CD4-positive, alpha-beta T cell treated with Interleukin-10 for 1 hour (primary cell): ENCODE measurements around the gene SLC49A3.
A peak's percentile ranks its signal among the peaks of the same experiment; 100 is the strongest.
"Not testable (repeated sequence)": the region's sequence is repeated elsewhere in the genome, so short reads cannot be mapped to it uniquely, and the experiment has no call there.

ENCODE experiments used
- DNase-seq: peaks from one replicate; pipeline ENCODE4 v3.0.0-alpha.2; 2020

Gene SLC49A3

DNA sequence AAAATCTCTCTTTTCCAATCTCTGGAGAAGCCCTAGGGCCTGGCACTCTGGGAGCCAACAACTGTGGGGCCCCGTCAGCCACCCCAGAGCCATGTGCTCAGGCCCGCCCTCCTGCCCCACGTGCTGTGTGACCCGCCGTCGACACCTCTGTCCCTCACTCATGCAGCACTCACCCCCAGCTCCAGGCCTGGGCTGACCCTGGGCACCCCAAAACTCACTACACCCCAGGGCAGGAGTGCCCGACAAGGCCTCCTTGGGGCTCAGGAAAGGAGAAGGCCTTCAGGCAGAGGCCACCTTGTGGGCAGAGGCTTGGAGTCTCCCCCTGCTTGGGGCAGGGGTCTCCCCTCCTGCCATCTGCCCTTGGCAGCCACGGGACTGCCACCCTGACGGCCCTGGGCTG, 8.9 kb downstream of the SLC49A3 start:
- no peak for DNase-seq

DNA sequence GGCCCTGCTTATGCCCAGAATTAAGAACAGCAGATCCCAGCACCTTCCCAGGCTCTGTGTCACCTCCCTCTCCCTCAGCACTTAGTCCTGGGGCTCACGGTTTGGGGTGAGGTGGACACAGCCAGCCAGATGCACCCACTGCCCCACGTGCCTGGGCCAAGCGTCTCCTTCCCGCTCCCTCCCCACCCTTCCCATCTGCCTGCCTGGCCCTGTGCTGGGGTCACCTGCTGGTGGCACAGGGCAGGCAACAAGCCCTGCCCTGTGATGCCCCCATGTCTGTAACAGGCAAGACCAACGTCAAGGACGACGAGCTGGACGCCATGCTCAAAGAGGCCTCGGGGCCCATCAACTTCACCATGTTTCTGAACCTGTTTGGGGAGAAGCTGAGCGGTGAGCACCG, 9.3 kb downstream of the SLC49A3 start:
- no peak for DNase-seq

DNA sequence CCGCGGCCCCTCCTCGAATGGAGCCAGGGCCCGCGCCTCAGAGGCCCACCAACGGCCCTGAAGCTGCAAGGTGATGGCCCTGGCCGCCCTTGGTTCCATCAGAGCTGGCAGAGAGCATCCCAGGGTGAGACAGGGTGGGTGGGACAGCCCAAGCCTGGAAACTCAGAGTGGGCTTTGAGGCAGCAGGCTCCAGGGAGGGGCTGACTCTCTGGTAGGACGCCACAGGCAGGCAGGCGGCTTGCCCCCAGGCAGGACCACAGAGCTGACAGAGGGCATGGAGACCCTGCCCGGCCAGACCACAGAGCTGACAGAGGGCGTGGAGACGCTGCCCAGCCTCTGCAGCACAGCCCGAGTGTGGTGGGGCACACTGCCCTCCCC, 9.9 kb downstream of the SLC49A3 start:
- DNase-seq, result no peak

DNA sequence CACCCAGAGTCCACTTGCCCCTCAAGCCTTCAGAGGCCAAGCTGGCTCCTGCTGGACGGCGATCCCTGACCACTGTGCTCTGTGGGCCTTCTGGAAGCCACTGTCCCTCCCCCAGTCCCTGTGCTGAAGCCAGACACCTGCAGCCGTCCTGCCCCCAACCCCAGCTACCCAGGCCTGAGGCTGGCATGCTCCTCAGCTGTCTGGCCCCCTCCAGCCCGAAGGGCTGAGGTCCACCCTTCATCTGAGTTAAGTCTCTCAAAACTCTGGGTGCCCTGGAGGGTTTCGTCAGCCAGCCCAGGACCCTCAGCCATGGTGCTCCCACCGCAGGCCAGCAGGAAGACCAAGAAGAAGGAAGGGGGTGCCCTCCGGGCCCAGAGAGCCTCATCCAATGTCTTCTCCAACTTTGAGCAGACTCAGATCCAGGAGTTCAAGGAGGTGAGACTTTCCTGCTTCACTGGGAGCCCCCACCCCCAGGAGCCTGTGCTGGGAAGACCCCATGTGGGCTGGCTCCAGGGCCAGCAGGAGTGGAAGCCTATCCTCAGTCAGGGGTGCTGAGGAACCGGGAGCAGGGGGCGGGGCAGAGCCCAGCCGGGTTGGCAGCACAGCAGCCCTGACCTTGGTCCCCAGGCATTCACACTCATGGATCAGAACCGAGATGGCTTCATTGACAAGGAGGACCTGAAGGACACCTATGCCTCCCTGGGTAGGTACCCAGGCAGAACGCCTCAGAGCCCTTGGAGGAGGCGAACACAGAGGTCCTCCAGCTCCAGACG, 10.4 kb downstream of the SLC49A3 start:
- no peak for DNase-seq

DNA sequence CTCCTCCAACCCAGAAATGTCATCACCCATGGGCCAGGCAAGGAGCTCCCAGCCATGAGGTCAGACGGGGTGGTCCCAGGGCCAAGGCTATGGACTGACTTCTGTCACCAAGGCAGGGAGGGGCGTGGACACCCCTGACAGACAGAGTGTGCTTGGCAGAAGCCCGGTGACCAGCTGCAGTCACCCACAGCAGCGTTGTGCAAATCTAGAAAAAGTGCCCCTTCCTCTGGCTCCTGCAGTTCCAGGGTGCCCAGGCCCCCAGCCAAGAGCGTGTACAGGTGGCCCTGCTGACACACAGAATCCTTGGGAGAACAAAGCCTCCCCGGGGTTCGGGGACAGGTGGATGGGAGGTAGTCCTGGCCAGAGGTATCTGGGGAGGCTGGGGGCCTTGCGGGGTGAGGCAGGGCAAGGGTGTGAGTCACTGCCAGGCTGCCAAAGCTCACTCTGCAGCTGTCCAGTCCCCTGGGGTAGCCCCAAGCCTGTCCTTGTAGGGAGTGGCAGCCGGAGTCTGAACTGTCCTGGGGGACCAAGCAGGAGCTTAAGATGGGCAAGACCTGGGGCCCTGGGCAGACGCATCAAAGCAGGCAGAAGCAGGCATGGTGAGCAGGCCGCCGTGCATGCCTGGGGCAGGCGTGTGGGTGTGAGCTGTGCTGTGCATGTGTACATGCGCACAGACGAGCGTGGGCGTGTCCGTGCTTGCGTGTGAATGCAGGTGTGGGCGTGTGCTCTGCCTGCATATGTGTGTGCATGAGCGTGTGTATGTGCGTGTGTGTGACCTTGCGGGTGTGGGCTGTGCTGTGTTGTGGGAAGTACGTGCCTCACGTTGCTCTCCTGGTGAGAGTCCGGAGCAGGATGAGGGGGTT, 11.3 kb downstream of the SLC49A3 start:
- DNase-seq, result peak; percentile 49

DNA sequence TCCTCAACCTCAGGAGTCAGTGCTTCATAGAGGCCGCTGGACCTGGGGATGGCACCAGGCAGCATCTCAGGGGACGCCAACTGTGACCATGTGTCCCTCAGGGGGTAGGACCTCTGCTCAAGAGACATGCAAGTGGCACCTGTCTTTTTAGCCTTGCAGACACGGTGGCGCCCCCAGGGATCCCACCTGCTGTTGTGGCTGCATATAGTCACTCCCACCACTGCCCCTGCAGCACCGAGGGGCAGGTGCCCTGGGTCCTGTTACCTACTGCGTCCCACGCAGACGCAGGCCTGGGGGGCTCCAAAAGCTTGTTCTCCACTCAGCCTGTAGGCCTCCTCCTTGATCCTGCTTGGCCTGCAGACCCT, 12.1 kb downstream of the SLC49A3 start:
- no peak for DNase-seq

DNA sequence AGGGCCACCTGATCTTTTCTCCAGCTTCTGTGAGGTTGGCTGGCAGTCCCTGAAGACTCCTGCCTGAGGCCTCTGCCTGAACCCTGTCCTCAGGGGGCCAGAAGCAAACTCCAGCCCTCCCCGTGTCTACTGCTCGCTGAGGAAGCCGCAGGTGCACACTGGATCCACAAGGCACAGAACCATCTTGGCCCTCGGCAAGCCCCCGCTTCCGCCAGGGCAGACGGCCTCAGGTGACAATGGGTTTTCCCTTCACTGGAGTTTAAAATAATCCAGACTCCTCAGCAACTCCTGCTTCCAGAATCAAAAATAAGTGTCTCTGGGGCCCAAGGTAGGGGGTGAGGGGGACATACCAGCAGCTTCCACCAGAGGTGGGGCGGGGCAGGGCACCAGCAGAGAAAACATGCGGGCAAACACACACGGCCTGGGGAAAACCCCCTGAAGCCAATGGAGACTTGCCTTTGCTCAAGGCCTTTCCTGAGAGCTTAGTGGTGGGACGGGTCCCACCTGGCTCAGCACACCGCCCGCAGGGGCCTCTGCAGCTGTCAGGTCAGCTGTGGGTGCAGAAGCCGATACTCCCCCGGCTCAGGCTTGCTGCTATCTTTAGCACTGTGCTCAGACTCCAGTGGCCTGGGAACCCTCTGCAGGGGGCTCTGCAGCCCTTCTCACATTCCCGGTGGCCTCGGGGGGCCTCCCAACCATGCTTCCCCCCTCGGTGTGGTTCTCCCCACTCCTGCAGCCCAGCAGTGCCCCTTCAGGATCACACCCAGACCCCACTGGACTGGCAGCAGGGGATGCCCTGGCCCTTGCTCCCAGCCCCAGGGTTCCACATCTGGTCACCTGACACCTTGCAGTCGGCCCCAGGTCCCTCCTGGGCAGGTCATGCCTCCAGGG, 12.7 kb downstream of the SLC49A3 start:
- DNase-seq, result no peak

DNA sequence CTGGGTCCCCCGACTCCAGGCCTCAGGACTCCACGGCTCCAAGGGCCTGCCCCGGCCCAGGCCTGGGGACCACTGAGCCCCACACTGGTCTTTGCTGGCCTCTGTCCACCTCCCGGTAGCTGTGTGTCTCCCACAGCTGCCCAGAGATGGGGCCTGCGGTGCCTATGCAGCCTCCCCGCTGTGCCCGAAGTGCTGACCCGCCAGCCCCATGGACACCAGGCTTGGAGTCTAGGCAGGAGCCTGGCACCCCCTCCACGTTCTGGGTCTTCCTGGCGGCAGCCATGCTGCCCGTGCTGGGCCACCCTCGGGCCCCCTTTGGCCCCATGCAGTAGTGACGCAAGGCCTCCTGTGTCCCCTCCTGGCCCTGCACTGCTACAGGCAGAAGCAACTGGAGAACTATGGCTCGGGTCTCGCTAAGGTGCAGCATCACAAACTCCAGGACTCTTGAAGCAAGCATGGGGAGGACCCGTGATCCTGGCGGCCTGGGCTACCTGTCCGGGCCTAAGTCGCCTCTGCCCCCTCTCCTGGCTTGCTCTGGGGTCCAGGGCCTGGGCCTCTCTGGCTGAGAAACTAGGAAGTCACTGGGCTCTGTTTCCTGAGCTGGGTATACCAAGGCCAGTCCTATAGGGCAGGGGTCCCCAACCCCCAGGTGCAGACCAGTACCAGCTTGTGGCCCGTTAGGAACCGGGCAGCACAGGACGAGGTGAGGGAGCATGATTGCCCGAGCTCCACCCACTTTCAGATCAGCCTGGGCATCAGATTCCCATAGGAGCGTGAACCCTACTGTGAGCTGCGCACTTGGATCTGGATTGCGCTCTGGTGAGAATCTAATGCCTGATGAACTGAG, 13.7 kb downstream of the SLC49A3 start:
- no peak for DNase-seq

DNA sequence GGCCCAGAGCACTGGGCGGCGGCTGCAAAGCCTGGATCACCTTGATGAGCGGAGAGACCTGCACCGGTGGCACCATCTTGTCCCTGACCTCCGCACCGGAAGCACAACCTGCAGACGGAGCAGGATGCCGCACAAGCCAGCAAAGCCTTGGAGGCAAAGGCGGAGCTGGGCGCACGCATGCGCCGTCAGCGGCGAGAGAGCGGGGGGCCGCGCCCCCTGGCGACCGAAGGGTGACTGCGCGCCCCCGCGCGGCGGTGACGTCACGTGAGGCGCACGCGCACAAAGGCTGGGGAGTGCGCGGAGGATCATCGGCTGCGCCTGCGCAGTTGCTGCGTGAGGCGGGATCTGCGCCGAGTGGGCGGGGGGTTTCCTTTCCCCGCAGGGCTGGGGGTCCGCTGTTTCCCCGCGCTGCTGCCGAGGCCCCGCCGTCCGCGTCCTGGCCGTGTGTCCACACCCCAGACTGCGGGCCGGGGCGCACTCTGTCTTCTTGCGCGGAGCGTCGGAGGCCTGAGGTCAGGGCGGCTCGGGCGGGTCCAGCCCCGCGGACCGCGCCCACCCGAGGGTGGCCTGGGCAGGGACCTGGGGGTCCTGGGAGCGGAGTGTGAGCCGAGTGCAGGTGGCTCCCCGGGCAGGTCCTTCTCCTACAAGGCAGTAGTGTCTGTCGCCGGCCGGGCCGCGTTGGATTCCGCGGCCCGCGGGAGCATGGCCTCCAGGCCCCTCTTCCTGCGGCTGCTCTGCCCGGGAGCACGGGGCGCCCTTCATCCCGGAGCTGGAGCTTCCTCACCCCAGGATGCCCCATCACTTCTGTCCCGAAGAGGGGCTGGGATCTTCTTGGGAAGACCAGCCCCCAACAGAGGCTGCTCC, 14.5 kb downstream of the SLC49A3 start, which contains the start of the genes ATP5ME and MYL5:
ATP5ME (minus strand) TSS at position 105 of the 864 bp plus-strand sequence; CDS start at position 76, 29 bp downstream.
MYL5 (plus strand) TSS at position 371 of the 864 bp plus-strand sequence. CDS start 3,485 bp downstream, outside the sequence.
- peak; percentile 97 for DNase-seq

DNA sequence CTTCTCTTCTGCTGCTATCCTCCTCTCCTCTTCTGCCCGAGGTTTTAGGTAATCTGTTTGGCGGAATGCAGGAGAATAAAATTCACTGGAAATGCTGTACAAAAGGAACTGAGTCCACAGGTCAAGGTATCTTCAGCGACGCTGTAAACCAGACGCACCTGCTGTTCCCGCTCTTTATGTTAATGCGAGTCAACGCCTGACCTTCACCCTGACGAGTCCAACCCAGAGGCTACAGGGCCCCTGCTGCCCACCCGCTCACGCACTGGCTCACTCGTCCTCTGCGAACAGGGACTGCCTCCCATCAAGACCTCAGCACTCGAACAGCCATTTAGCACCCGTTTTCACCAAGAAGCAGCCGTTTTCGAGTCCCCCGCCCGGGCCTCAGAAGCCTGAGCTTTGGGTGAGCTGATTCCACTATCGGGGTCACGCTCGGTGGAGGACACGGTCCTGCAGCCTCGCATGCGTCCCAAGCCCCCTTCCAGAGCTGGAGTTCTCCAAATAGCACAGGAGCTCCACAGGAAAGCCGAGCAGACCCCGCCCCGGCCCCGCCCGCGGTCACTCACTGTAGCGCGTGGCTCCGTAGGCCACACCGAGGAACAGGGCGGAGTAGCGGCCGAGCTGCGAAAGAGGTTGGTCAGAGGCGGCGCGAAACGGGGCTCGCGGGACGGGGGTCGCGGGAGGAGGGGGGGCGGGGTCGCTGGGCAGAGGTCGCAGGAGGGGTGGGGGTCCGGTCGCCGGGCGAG, 15.4 kb downstream of the SLC49A3 start:
- DNase-seq, result no peak

DNA sequence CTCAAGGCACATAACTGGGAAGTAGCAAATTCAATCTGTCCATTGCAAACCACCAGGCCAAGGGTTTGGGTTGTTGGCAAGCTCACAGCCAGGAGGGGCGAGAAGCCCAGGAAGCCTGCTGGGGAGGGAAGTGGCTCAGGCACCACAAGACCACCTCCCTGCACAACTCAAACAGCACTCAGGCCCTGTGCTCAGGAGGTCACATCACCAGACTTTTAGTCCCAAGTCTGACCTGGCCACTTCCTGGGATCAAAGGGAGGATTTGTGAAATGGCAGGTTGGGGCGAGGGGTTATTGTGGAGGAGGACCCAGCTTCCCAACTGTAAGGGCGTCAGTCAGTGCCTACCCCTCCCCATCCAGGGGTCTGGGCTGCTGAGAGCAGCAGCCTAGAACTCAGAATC, 17.2 kb downstream of the SLC49A3 start:
- DNase-seq, result no peak

DNA sequence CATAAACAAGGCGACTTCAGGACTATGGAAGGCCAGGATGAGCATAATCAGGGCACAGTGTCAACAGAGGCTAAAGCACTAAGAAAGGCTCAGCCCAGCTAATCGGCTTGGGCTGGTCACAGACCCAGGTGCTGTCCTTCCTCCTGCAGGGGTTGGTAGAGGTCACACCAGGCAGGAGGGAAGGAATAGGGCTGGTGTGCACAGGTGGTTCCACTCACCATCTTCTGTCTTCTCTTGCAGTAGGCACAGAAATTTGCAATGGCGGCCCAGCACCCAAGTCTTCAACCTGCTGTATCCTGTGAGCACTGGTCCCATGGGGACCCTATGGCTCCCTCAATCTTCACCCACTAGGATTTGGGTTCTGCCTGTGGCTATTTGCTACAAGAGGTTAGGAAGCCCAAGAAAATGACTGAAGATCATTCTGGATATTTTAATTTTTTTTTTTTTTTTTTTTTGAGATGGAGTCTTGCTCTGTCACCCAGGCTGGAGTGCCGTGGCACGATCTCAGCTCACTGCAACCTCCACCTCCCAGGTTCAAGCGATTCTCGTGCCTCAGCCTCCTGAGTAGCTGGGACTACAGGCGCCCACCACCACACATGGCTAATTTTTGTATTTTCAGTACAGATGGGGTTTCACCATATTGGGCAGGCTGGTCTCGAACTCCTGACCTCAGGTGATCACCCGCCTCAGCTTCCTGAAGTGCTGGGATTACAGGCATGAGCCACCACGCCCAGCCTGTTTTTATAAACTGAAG, 19.0 kb downstream of the SLC49A3 start:
- DNase-seq, result not testable (repeated sequence)

DNA sequence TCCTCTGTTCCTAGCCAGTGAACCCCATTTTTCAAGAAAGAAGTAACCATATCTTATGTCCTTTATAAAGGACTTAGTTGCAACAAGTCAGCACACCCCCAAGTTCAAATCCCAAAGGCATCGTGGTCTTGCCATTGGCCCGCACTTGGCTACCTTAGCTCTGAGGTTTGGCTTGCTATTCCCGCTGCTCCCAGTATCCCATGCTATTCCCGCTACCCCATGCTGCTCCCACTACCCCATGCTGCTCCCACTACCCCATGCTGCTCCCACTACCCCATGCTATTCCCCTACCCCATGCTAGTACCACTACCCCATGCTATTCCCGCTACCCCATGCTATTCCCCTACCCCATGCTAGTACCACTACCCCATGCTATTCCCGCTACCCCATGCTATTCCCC, 20.7 kb downstream of the SLC49A3 start:
- DNase-seq, result not testable (repeated sequence)

DNA sequence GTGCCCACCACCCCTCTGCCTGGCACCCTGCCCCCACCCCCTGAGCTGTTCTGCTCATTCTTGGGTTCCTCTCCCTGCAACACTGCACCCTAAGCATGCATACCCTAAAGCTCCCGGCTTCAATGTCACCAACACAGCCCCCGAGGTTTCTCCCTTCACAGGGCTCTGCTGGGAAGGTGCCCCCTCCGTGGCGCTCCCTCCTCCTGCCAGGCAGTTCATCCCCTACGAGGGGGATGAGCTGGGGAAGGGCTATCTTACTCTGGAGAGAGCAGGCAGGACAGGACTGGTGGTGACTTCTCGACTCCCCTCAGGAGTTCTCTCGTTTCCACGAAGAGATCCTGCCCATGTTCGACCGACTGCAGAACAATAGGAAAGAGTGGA, 21.4 kb downstream of the SLC49A3 start:
- DNase-seq, result no peak

DNA sequence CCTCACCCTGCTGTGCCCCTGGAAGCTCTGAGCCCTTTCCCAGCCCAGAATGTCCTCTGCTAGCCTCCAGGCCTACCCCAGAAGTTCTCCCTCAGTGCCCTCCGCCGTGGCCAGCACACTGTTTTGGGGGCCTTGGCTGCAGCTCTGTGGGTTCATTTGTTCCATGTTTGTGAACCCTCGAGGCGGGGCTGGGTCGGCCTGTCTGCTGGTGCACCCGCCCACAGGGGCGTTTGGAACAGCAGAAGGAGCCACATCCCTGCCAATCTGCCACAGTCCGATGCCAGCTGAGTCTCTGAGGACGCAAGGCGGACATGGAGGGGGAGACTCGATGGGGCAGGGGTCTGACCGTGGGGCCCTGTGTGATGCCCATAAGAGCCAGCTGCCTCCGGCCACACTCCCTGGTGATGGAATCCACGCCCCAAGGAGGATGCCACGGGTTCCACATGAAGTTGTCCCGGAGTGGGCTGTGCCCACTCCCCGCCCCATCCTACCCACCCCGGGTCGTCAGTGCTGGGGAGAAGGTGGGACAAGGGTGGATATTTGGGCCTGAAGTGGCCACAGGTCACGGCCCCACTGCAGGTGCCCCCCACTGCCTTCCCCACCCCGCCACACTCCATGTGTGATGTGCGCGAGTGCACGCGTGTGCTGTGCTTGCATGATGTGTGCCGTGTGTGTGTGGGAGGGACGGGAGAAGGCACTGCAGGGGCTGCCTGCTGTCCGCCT, 22.0 kb downstream of the SLC49A3 start:
- no peak for DNase-seq

DNA sequence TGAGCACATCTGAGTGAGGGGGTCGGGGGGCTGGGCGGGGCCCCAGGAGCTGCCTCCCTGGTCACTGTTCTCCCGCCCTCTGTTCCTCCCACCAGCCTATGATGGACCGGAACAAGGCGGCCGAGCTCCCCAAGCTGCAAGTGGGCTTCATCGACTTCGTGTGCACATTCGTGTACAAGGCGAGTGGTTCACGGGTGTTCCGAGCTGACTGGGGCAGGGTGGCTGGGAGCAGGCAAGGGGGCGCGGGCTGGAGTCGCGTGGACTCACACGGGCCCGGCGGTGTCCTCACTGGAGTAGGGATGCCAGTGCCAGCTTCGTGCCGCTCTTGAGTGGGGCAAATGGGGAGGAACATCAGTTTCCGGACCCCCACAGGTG, 22.5 kb downstream of the SLC49A3 start:
- no peak for DNase-seq

DNA sequence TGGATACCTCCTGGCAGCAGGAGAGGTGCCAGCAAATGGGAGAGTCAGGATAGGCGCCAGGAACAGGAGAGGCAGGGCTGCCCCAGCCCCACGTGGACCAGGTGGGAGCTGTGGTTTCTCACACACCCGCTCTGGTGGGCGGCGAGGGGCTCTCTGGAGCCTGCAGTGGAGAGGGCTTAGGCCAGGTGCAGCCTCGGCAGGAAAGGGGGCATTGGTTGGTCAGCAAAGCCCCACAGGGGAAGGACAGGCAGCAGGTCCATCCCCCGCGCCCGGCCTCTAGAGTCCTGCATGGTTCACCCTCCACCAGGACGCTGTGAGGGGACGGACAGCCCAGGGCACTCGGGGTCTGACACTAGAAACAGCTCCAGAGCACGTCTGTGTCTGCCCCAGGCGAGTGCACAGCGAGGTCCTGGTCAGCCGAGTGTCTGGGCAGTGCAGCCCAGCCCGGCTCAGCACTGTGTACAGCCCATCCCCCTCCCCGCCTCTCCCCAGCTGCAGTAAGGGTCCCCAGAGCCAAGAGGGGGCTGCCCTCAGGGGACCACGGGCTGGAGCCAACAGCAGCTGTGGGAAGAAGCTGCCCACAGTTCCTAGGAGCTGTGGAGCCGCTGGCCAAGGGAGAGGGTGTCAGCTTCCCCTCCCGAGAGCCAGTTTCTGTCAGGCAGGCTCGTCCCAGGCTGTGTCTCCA, 23.1 kb downstream of the SLC49A3 start:
- DNase-seq, result no peak

DNA sequence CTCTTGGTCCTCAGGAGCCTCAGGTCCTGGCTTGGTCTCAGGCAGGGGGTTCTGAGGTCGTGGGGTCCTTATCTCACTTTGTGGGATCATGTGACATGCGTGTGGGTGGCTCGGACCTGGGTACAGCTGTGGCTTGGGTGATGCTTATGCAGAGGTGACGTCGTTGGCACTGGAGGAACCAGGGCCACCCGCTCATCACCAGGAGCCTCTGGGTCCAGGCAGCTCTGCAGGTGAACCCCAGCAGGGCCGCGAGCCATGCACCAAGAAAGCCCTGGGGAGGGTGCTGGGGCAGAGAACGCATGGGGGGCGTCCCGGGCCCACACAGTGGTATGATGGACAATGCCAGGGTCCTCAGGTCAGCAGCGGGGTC, 23.6 kb downstream of the SLC49A3 start:
- DNase-seq, result no peak
